SU-DHL-6 (cell line): ENCODE measurements around the gene SDR39U1.

Experiments
- H2AFZ ChIP-seq: fragments of 200-600 bp; sonication (generic); 2 replicates; pipeline ENCODE4 v1.6.1; 2014; ENCODE audit warnings: low read depth, mild to moderate bottlenecking, moderate library complexity, mixed read lengths, antibody characterized with exemption, low read length; ENCODE audit not compliant: severe bottlenecking
- H3F3A ChIP-seq: fragments of 200-600 bp; shearing (Covaris generic); 2 replicates; pipeline ENCODE4 v1.6.0; 2016; ENCODE audit warnings: antibody characterized with exemption, mild to moderate bottlenecking; ENCODE audit not compliant: insufficient read depth
- H3K27ac ChIP-seq: fragments of 200-600 bp; sonication (generic); 2 replicates; pipeline ENCODE4 v1.5.1; 2016; ENCODE audit warnings: low read depth, mild to moderate bottlenecking, low read length, moderate library complexity, mixed read lengths
- H3K27me3 ChIP-seq: fragments of 200-600 bp; sonication (generic), shearing (Covaris generic); 2 replicates; pipeline ENCODE4 v1.6.0; 2014; ENCODE audit warnings: mild to moderate bottlenecking, low read length
- H3K36me3 ChIP-seq: fragments of 200-600 bp; sonication (generic); 2 replicates; pipeline ENCODE4 v1.6.1; 2014; ENCODE audit warnings: mild to moderate bottlenecking, low read length, mixed read lengths
- H3K4me2 ChIP-seq: fragments of 300-600, 200-600 bp; shearing (Covaris generic), sonication (generic); 2 replicates; pipeline ENCODE4 v1.6.0; 2014; ENCODE audit warnings: low read length, low read depth, mild to moderate bottlenecking; ENCODE audit not compliant: poor library complexity, severe bottlenecking
- H3K4me3 ChIP-seq: fragments of 200-600 bp; sonication (generic); 2 replicates; pipeline ENCODE4 v1.5.1; 2014; ENCODE audit warnings: antibody characterized with exemption, low read length, mild to moderate bottlenecking, mixed read lengths; ENCODE audit not compliant: insufficient read depth, poor library complexity, severe bottlenecking
- H3K79me2 ChIP-seq: fragments of 200-600 bp; sonication (generic); 2 replicates; pipeline ENCODE4 v1.6.1; 2014; ENCODE audit warnings: mild to moderate bottlenecking, low read length, moderate library complexity; ENCODE audit not compliant: insufficient read depth
- H3K9ac ChIP-seq: fragments of 200-600 bp; sonication (generic); 2 replicates; pipeline ENCODE4 v1.7.0; 2014; ENCODE audit warnings: mild to moderate bottlenecking, low read length
- H3K9me2 ChIP-seq: fragments of 200-600 bp; sonication (generic); replicated peaks from 2 replicates; pipeline ENCODE4 v1.6.1; 2014; ENCODE audit warnings: low read length; ENCODE audit not compliant: insufficient read depth
- H3K9me3 ChIP-seq: fragments of 200-600 bp; sonication (generic); 2 replicates; pipeline ENCODE4 v1.6.1; 2014; ENCODE audit warnings: low read length, mixed read lengths; ENCODE audit not compliant: insufficient read depth
- H4K20me1 ChIP-seq: fragments of 200-600 bp; sonication (generic); 2 replicates; pipeline ENCODE4 v1.6.1; 2014; ENCODE audit warnings: low read depth, mild to moderate bottlenecking, antibody characterized with exemption, low read length, moderate library complexity, mixed read lengths
- EZH2phosphoT487 ChIP-seq: fragments of 200-600 bp; sonication (generic), shearing (Covaris generic); conservative IDR thresholded peaks from 2 replicates; pipeline ENCODE4 v1.6.1; 2018; ENCODE audit warnings: mild to moderate bottlenecking, antibody characterized with exemption, low read length, moderate library complexity, mixed read lengths
- TF ChIP-seq, protein P1 (sequence below): fragments of 200-600 bp; sonication (generic); IDR thresholded peaks from one replicate; pipeline ENCODE4 v1.5.1; 2017; ENCODE audit warnings: antibody characterized with exemption, mild to moderate bottlenecking, low read length, moderate library complexity; ENCODE audit not compliant: insufficient read depth, poor library complexity, severe bottlenecking

SDR39U1 gene

DNA sequence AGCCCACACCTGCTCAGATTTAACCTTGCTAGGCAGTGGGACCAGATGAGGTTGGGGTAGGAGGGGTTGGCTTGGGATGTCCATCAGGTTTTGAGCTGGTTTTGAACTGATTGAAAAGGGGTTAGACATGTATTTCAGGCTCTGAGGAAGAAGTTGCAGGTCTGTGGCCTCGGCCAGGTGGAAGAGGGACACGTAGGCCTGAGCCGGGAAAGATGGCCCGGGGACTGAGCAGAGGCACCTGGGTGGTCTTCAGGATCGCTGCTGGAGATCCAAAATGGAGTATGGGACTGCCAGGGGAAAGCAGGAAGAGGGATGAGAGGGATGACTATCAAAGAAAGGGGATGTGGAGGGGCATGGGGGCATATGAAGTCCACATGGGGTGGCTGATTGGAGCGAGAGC, 36.2 kb downstream of the SDR39U1 start:
- Histone ChIP-seq H3K9me3 (no peaks in the 10 kb centered on the region), H3K9me2 (no peaks in the 10 kb centered on the region)
- TF ChIP-seq, protein P1, sequence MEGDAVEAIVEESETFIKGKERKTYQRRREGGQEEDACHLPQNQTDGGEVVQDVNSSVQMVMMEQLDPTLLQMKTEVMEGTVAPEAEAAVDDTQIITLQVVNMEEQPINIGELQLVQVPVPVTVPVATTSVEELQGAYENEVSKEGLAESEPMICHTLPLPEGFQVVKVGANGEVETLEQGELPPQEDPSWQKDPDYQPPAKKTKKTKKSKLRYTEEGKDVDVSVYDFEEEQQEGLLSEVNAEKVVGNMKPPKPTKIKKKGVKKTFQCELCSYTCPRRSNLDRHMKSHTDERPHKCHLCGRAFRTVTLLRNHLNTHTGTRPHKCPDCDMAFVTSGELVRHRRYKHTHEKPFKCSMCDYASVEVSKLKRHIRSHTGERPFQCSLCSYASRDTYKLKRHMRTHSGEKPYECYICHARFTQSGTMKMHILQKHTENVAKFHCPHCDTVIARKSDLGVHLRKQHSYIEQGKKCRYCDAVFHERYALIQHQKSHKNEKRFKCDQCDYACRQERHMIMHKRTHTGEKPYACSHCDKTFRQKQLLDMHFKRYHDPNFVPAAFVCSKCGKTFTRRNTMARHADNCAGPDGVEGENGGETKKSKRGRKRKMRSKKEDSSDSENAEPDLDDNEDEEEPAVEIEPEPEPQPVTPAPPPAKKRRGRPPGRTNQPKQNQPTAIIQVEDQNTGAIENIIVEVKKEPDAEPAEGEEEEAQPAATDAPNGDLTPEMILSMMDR = no peak
- TF ChIP-seq EZH2phosphoT487 = no peak

DNA sequence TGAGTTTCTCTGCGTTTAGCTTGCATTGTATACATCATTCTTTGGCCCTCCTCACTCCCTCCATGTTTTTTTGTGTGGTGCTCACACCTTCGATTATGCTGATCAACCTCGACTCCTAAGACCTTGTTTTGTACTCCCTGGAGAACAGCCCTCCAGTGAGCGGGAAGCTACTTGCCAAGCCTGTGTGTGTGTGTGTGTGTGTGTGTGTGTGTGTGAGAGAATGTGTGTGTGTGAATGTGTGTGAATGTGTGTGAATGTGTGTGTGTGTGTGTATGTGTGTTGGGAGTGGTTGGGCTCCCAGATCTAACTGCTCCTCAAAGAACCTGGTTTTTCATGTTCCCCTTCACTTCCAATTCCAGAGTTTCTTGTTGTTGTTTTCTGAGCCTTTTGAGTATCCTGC, 37.8 kb downstream of the SDR39U1 start:
- Histone ChIP-seq H3K4me2 (no peak overlapping the region), H3K9me2 (no peaks in the 10 kb centered on the region), H3K9me3 (no peaks in the 10 kb centered on the region), H4K20me1 (no peaks in the 10 kb centered on the region), H3F3A (no peaks in the 10 kb centered on the region), H3K27ac (no peak overlapping the region), H3K79me2 (no peaks in the 10 kb centered on the region), H3K27me3 (no peaks in the 10 kb centered on the region), H2AFZ (no peak overlapping the region), H3K9ac (no peak overlapping the region), H3K36me3 (no peaks in the 10 kb centered on the region), H3K4me3 (no peak overlapping the region)
- TF ChIP-seq EZH2phosphoT487 = no peak
- TF ChIP-seq, protein P1 = no peak

More for the DNA sequence above, 36.2 kb downstream of the SDR39U1 start:
- no peak overlapping the region for H3K27ac ChIP-seq
- no peak overlapping the region for H2AFZ ChIP-seq
- no peaks in the 10 kb centered on the region for H3K36me3 ChIP-seq
- H3K27me3 ChIP-seq = no peaks in the 10 kb centered on the region
- H3K4me2 ChIP-seq = no peak overlapping the region
- no peaks in the 10 kb centered on the region for H3F3A ChIP-seq
- no peaks in the 10 kb centered on the region for H4K20me1 ChIP-seq
- H3K4me3 ChIP-seq = no peak overlapping the region
- H3K9ac ChIP-seq = no peak overlapping the region
- H3K79me2 ChIP-seq = no peaks in the 10 kb centered on the region

DNA sequence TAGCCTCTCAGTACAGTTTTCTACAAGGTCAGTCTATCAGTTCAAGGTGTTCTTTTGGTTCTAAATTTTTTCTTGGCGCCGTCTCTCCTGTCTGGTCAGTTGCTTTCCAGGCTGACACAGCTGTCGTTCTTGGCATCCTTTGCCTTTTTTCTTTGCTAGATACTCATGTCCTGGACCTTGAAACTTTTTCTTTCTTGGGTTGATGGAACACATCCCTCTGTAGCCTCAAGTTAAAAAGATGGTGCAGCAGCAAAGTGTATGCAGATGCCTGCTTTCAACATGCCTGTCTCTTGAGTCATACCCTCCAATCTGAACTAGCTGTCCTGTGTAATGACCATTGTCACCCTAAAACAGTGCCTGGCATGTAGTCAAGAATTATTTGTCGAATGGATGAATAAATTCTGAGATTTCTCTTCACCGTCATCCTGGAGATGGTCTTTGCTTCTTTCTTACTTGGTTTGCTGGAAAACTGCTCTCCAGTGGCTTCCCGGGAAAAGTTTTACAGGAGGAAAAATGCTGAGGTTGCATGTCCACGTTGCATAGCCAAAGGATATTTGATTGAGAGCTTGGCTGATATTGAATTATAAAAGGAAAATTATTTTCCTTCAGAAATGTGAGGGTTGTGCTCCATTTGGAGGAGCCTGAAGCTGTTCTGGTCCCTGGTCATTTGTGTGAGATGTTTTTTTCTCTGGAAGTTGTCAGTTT, 39.1 kb downstream of the SDR39U1 start:
- Histone ChIP-seq H4K20me1 (no peaks in the 10 kb centered on the region), H3K9ac (no peak overlapping the region), H3F3A (no peaks in the 10 kb centered on the region), H3K9me2 (no peaks in the 10 kb centered on the region), H3K9me3 (no peaks in the 10 kb centered on the region), H3K36me3 (no peaks in the 10 kb centered on the region), H3K27ac (no peak overlapping the region), H3K4me3 (no peak overlapping the region), H3K4me2 (no peak overlapping the region), H3K27me3 (no peaks in the 10 kb centered on the region), H3K79me2 (no peaks in the 10 kb centered on the region), H2AFZ (no peak overlapping the region)
- TF ChIP-seq EZH2phosphoT487 = no peak
- TF ChIP-seq, protein P1 = no peak
